Activated CD4-positive, alpha-beta T cell treated with anti-CD3 and anti-CD28 coated beads for 4 hours (primary cell): Measurements from ENCODE around the gene RAD9A.

Source experiments
- DNase-seq, 2 donors: peaks; one replicate each; pipeline ENCODE4 v3.0.0-alpha.2; 2020

RAD9A gene

GRCh38 chr11:67391304-67392182 is at the start of gene RAD9A:
TSS of gene RAD9A (plus strand) at chr11:67391986. CDS start at chr11:67392045, 59 bp downstream.
- DNase-seq = peak; percentile 89 to 93

- DNase-seq = no peak
Observed at GRCh38 chr11:67344264-67344663, 47.5 kb upstream of the RAD9A start.

GRCh38 chr11:67345247-67345919 is 46.4 kb upstream of the RAD9A start:
- DNase-seq = no peak

GRCh38 chr11:67345920-67346819 is 45.6 kb upstream of the RAD9A start:
- no peak for DNase-seq

GRCh38 chr11:67347964-67348749 is 43.6 kb upstream of the RAD9A start:
- no peak for DNase-seq

- no peak for DNase-seq
Observed at GRCh38 chr11:67349036-67349435, 42.8 kb upstream of the RAD9A start.

GRCh38 chr11:67349457-67349856 is 42.3 kb upstream of the RAD9A start:
- DNase-seq = no peak

GRCh38 chr11:67349928-67350465 is 41.8 kb upstream of the RAD9A start:
- DNase-seq = no peak

GRCh38 chr11:67351275-67352005 is 40.3 kb upstream of the RAD9A start:
- DNase-seq = peak; percentile 59 to 63

GRCh38 chr11:67352546-67353316 is 39.1 kb upstream of the RAD9A start:
- no peak for DNase-seq

GRCh38 chr11:67353317-67354074 is 38.3 kb upstream of the RAD9A start, which contains the start of gene POLD4:
TSS of gene POLD4 (minus strand) at chr11:67353546. CDS start at chr11:67353399, 147 bp downstream.
- peak; percentile 96 for DNase-seq

GRCh38 chr11:67354075-67355022 is 37.4 kb upstream of the RAD9A start:
- no peak for DNase-seq

GRCh38 chr11:67355023-67355793 is 36.6 kb upstream of the RAD9A start:
- no peak for DNase-seq

GRCh38 chr11:67355794-67356386 is 35.9 kb upstream of the RAD9A start:
- no peak for DNase-seq

GRCh38 chr11:67356387-67356863 is 35.4 kb upstream of the RAD9A start:
- DNase-seq = no peak

- DNase-seq = peak; percentile 64 to 70
Observed at GRCh38 chr11:67356864-67357561, 34.8 kb upstream of the RAD9A start.
